Colonic mucosa (tissue), 4 donors: ENCODE results near the gene IL22RA1. TPM values are rescaled to one million over a fixed set of nuclear protein-coding genes. Genes with fewer than 3 reads are reported as not detected.

Experiments
- DNase-seq: peaks from one replicate; pipeline ENCODE4 v3.0.0-alpha.2; 2020
- H3K27ac ChIP-seq: fragments of 200-600 bp; one replicate; pipeline ENCODE4 v1.8.0; 2021
- H3K27me3 ChIP-seq: fragments of 200-600 bp; one replicate; pipeline ENCODE4 v1.8.0; 2021
- H3K36me3 ChIP-seq: fragments of 200-600 bp; one replicate; pipeline ENCODE4 v1.8.0; 2021
- H3K4me1 ChIP-seq: fragments of 200-600 bp; one replicate; pipeline ENCODE4 v1.8.0; 2021; ENCODE audit warnings: mild to moderate bottlenecking
- H3K4me3 ChIP-seq: fragments of 200-600 bp; one replicate; pipeline ENCODE4 v1.8.0; 2021
- H3K9ac ChIP-seq, 2 donors: one replicate each; pipeline ENCODE4 v1.7.0; 2013; ENCODE audit warnings: control low read depth in 2 of 2, low read depth in 2 of 2, low read length in 2 of 2
- H3K9me3 ChIP-seq: fragments of 200-600 bp; one replicate; pipeline ENCODE4 v1.8.0; 2021
- intact Hi-C: fragments of 100-400 bp; cut with DNase I; formaldehyde crosslinking; loops from one replicate; pipeline ENCODE4 v1.14.1; 2022
- total RNA-seq, 2 donors: library from RNA; stranded (reverse); fragmentation: NEBNext Ultra II Directional in 1 of 2; extraction: Animal tissue kit (Norgen Biotek cat#: 25700) in 1 of 2; gene quantifications; one replicate each; pipeline ENCODE4 v1.2.1, GENCODE V29; 2021
- TF ChIP-seq, protein P1 (sequence below): fragments of 200-600 bp; IDR thresholded peaks from one replicate; pipeline ENCODE4 v1.8.0; 2022; ENCODE audit warnings: antibody characterized with exemption, mild to moderate bottlenecking
- donor health status: healthy.
- donor health status: DM: no; HTN: no; CAD: no.
- donor health status: DM: no; HTN: no; CAD: no.

IL22RA1 gene
- total RNA-seq, 2 donors from 2014 or later, result 15.5 to 17.3 TPM

DNA sequence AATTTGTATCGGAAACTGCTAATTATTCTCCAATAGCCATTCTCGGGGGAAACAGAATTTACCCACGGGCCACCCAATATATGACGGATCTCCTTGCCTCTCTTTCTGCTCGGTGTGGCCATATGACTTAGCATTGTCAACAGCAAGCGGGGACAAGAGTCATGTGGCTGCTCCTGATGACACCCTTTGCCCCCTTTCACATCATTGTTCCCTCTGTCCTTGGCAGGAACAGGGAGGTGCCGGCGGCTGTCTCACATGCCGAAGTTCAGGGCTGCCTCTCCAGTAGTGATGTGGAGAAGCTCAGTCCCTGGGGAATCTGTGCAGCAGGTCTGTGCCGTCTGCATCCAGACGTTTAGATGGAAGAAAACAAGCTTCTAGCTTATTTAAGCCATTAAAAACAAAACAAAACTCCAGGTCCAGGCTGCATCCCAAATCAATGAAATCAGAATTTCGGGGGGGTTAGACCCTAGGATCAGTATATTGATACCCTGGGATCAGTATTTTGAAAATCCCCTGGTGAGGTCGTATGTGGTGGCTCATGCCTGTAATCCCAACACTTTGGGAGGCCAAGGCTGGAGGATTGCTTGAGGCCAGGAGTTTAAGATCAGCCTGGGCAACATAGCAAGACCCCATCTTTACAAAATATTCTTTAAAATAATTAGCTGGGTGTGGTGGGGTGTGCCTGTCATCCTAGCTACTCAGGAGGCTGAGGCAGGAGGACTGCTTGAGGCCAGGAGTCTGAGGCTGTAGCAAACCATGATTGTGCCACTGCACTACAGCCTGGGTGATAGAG, 41.8 kb downstream of the IL22RA1 start:
- H3K4me3 ChIP-seq, result no peak overlapping the region
- DNase-seq, result no peak
- no peaks in the 10 kb centered on the region for H3K4me1 ChIP-seq
- no peaks in the 10 kb centered on the region for H3K36me3 ChIP-seq
- H3K27me3 ChIP-seq, result no peaks in the 10 kb centered on the region
- no peak overlapping the region for H3K9ac ChIP-seq
- TF ChIP-seq, protein P1, sequence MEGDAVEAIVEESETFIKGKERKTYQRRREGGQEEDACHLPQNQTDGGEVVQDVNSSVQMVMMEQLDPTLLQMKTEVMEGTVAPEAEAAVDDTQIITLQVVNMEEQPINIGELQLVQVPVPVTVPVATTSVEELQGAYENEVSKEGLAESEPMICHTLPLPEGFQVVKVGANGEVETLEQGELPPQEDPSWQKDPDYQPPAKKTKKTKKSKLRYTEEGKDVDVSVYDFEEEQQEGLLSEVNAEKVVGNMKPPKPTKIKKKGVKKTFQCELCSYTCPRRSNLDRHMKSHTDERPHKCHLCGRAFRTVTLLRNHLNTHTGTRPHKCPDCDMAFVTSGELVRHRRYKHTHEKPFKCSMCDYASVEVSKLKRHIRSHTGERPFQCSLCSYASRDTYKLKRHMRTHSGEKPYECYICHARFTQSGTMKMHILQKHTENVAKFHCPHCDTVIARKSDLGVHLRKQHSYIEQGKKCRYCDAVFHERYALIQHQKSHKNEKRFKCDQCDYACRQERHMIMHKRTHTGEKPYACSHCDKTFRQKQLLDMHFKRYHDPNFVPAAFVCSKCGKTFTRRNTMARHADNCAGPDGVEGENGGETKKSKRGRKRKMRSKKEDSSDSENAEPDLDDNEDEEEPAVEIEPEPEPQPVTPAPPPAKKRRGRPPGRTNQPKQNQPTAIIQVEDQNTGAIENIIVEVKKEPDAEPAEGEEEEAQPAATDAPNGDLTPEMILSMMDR, result no peak
- H3K27ac ChIP-seq, result no peak overlapping the region
- H3K9me3 ChIP-seq, result no peaks in the 10 kb centered on the region
- intact Hi-C loops, result no loop called here

DNA sequence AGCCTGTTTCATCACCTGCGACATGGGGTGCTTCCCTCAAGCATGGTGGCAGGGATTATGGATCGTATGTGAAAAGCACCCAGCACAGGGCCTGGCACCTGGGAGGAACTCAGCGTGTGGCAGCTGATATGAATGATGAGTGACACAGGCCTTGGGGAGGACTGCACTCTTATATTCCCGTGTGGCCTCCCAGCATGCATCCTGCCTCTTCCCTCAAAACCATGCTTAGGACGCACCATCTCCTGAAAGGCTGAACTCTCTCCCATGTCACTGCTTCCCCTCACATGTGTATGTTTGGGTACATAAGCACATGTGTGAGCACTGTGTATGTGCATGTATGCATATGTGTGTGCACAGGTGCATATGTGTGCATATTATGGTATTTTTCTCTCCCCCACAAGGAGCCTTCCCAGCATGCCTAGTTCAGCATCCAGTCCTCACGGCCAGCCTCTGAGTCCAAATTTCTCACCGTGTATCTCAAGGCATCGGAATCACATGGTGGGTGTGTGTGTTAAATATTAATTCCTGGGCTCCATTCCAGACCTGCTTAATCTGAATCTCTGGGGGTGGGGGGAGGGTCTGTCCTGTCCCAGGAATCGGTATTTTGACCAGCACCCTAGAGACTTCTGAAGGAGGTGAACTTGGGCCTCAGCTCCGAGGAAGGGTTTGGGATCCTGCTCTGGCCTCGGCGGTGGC, 43.8 kb downstream of the IL22RA1 start:
- intact Hi-C loops, result no loop called here
- no peak overlapping the region for H3K4me3 ChIP-seq
- H3K27me3 ChIP-seq, result no peaks in the 10 kb centered on the region
- H3K4me1 ChIP-seq, result no peaks in the 10 kb centered on the region
- TF ChIP-seq, protein P1, result no peak
- no peak overlapping the region for H3K27ac ChIP-seq
- no peaks in the 10 kb centered on the region for H3K36me3 ChIP-seq
- no peak overlapping the region for H3K9ac ChIP-seq
- no peak for DNase-seq
- H3K9me3 ChIP-seq, result no peaks in the 10 kb centered on the region

- H3K36me3 ChIP-seq, result no peaks in the 10 kb centered on the region
- no peak for DNase-seq
- no peaks in the 10 kb centered on the region for H3K9me3 ChIP-seq
- TF ChIP-seq, protein P1, result no peak
- no peak overlapping the region for H3K27ac ChIP-seq
- H3K4me1 ChIP-seq, result no peaks in the 10 kb centered on the region
- H3K4me3 ChIP-seq, result no peak overlapping the region
- no peak overlapping the region for H3K9ac ChIP-seq
- intact Hi-C loops, result no loop called here
- H3K27me3 ChIP-seq, result no peaks in the 10 kb centered on the region
Observed at GRCh38 chr1:24098102-24098501, 44.8 kb downstream of the IL22RA1 start.

- TF ChIP-seq, protein P1, result no peak
- H3K36me3 ChIP-seq, result no peaks in the 10 kb centered on the region
- no peak for DNase-seq
Observed at GRCh38 chr1:24097663-24098062, 45.3 kb downstream of the IL22RA1 start.

DNA sequence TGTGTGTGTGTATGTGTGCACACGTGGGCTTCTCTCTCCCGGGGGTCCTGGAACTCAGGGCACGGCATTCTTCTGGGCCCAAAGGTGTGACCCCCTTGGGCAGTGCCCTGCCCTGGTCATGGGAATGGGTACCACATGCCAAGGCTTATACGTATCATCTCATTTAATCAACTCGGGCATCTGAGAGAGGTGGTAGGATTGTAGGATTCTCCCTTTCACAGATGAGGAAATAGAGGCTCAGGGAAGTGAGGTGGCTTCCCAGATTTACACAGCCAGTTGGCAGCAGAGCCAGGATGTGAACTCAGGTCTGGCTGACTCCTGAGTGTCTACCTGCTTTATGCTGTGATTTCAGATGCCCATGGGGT, 46.2 kb downstream of the IL22RA1 start:
- no peaks in the 10 kb centered on the region for H3K9me3 ChIP-seq
- no peaks in the 10 kb centered on the region for H3K4me1 ChIP-seq
- no peak for DNase-seq
- no peak overlapping the region for H3K4me3 ChIP-seq
- no peak overlapping the region for H3K9ac ChIP-seq
- no peak overlapping the region for H3K27ac ChIP-seq
- intact Hi-C loops, result no loop called here
- no peaks in the 10 kb centered on the region for H3K36me3 ChIP-seq
- H3K27me3 ChIP-seq, result no peaks in the 10 kb centered on the region
- TF ChIP-seq, protein P1, result no peak

More at GRCh38 chr1:24097663-24098062, 45.3 kb downstream of the IL22RA1 start:
- no peaks in the 10 kb centered on the region for H3K27me3 ChIP-seq
- intact Hi-C loops, result no loop called here
- no peak overlapping the region for H3K4me3 ChIP-seq
- H3K4me1 ChIP-seq, result no peaks in the 10 kb centered on the region
- no peaks in the 10 kb centered on the region for H3K9me3 ChIP-seq
- no peak overlapping the region for H3K9ac ChIP-seq
- no peak overlapping the region for H3K27ac ChIP-seq
